Esophagus mucosa (tissue), 1 donor: ENCODE results near the gene CEP85L. TPM values are rescaled to one million over a fixed set of nuclear protein-coding genes. Genes with fewer than 3 reads are reported as not detected.

Experiments used
- ATAC-seq: fragments of 200-7000 bp; cut with Tn5 transposase; one replicate; pipeline ENCODE4 v1.9.1; 2020
- total RNA-seq: library from RNA; stranded (reverse); gene quantifications from one replicate; pipeline ENCODE4 v1.2.4, GENCODE V29; 2023
- donor health status: DM: yes; HTN: yes; CAD: no.

CEP85L gene
- total RNA-seq, result 2.3 TPM

DNA sequence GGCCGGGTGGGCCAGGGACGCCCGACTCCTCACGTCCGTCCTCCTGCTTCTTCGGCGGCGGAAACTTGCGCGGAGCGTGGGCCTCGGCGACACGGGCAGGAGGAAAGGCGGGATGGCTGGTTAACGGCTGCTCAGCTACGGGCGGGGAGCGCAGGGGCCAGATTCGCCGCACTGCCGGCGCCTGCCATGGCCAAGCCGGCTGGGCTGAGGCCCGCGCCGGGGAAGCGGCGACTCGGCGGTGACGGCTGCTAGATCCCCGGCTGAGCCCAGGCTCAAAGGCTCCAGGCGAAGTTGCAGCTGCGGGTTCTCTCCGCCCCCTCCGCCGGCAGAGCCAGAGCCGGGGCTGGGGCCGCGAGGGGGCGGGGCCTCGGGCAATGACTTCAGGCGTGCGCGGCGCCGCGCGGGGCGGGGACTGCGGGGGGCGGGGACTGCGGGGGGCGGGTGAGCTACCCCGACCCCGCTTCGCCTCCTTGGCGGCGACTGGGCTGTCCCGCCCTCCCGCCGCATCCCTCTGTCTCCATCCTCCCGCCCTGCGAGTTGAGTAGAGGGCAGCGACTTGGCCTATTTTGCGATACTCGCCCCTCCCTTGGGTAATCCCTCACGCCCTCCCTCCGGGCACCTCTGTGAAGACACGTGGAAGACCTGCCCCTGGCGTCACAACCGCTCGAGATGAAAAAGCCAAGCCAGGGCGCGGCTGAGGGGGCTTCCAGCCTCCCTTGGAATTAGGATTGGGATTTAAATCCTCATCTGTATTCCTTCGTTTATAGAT lies at the start of gene CEP85L:
Gene CEP85L, minus strand, starts transcription at position 310 of the 769 bp plus-strand sequence. CDS start 322 bp downstream, outside the sequence.
- ATAC-seq, result peak; percentile 97

DNA sequence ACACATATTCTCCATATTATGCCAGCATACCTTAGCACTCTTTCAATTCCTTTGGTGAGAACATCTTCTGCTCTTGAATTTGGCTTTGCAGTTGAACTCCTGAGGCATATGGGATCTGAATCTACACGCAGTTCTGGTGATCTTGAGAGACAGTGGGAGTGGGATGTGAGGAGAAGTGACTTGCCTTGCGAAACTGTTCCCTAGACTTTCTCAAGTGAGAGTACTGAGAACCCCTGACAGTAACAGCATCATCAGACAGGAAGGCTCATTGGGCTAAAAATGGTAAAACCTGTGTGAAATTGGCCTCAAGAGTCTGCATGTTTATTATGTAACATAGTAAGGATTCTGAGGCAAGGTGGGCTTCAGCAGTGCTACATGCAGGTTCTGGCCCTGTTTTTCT lies 49.1 kb upstream of the CEP85L start:
- ATAC-seq, result no peak

DNA sequence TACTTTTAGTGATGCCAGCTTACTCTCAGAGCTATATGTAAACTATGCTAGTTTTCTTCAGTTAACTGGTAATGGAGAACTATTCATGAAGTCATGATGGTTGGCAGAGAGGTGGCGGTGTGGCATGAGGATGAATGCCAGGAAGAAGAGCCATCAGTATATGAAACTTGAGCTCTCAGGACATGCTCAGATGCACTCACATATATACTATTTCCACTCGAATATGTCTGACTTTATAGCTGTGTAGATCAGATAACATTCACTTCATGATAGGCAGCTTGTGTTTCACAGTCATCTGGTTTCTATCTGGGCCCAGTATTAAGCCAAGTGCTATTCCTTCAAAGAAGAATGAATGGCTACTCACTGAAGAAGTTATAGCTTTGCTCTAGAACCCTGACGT lies 46.2 kb upstream of the CEP85L start:
- ATAC-seq, result no peak

DNA sequence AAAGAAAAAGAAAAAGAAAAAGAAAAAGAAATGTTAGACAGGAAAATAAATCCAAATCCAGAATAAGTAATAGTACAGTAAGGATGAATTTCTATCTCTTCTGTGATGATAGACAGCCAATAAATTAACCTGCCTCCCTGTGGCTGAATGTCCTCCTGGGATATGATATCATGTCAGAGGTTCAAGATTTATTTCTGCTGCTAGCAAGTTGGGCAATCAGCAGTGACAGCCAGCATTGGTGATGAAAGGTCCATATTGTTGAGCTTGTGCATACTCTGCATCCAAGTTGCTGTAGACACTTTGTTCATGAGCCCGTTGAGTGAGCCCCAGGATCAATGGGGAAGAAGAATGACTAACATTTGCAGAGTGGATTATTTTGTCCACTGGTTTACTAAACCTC lies 44.9 kb upstream of the CEP85L start:
- no peak for ATAC-seq

DNA sequence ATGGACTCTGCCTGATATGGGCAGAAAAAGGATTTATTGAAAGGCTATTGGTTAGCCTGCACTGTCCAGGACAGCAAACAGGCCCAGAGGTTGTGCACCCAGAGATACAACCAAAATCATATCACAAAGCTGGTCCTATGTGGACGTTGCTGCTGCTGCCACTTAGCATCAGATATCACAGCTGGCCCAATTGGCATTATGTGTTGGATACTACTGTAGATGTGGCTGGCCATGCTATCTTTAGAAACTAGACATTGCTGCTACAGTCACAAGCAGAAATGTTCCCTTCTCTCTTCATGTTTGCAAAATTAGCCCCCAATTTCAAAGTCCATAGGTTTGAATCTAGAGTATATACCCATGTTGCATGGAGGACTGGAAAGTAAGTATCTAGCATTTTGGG lies 42.2 kb upstream of the CEP85L start:
- no peak for ATAC-seq

DNA sequence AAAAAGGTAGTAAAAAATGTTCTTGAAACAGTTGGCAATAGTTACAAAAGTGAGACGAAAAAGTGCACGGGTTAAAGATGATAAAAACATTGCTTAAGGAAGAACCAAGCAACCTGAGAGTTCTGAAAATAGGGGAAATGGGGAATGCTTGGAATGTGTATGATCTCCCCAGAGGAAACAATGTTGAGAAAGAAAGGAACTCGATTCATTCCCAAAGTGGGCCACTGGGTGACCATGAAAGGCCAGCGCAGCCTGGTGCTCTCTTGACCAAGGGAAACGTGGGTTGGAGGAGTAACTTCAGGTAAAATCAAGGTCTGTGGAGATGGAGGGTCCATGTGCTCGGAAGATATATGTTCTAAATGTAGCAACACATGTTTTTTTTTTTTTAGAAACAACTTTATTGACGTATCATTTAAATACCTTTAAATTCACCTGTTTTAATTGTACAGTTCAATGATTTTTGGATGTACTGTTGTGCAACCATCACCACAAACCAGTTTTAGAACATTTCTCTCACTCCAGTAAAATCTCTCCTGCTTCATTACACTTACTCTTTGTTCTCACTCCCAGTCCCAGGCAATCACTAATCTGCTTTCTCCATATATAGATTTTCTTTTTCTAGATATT lies 34.5 kb upstream of the CEP85L start:
- no peak for ATAC-seq

DNA sequence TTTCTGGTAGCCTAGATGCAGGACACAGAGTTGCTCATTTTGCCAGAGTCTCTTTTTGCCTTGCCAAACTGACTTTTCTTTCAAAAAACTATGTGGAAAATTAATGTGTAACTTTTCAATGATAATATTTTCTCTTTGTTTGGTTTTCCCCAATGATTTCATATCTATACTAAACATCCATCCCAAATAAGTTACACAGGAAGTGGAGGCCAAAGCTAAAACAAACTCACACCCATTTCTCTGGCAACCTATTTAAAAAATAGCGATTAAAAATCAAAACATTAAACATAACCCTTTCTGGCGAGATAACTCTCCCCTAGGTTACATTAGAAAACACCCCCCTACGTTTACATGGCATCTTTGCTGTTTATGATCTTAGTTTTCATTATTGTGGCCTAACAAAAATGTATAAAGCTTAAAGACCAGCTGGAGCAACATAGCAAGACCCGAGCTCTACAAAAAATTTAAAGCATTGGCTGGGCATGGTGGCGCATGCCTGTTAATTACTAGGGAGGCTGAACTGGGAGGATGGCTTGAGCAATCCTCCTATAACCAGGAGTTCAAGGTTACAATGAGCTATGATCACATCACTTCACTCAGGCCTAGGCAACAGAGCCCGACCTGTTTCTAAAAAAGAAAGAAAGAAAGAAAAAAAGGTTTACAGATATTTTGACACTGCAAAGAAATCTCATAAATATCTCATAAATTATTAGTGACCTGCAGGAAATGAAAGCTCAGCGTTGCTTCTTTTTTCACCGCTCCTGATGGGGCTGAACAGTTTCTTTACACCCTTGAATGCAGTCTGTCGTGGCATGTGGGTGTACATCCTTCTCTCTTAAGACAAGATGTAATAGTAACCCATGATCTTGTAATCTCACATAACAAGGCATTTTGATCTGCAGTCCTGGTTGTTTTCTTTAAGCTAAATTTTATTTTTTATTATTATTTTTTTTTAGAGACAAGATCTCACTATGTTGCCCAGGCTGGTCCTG lies 32.8 kb upstream of the CEP85L start:
- no peak for ATAC-seq

DNA sequence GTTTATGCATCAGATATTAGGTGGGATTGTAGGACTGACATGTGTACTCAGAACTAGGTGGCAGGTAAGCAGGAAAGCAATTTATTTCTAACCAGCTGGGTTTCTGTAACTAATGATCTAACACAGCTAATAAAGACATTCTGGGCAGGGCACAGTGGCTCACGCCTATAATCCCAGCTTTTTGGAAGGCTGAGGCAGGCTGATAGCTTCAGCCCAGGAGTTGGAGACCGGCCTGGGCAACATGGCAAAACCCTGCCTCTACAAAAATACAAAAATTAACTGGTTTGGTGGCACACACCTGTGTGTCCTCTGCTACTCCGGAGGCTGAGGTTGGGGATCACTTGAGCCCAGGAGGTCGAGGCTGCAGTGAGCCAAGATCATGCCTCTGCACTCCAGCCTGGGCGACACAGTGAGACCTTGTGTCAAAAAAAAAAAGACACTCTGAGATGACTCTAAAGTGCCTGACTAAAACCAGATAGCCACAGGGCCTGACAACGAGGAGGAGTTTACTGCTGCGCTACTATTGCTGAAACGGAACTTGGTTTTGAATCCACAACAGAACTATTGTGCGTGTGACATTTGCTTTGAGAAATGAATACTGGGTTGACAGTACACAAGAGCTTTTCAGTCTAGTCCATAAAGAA lies 29.2 kb upstream of the CEP85L start:
- no peak for ATAC-seq

DNA sequence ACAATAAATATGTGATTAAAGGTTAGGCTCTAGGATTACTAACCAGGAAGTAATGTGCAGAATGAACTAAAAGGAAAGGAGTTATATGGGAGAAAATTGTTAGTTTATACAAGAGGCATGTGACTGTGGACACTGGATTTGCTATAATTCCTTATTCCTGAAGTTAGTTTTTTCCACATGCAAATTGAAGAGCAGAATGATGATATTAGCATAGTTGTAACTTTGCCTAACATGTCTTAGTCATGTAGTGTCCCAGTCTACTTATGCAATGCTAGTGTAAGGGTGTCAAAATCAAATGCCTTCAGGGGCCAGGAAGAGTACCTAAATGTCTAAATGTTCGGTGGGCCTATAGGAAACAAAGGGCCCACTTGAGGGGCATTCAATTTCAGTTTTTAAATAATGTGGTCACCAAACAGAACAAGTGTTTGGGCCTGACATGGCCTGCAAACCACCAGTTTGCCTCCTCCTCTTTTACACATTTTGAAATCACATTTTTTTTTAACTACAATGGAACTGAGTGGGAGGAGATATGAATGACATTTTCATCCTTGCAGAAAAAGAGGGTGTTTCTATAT lies 28.0 kb upstream of the CEP85L start:
- no peak for ATAC-seq

DNA sequence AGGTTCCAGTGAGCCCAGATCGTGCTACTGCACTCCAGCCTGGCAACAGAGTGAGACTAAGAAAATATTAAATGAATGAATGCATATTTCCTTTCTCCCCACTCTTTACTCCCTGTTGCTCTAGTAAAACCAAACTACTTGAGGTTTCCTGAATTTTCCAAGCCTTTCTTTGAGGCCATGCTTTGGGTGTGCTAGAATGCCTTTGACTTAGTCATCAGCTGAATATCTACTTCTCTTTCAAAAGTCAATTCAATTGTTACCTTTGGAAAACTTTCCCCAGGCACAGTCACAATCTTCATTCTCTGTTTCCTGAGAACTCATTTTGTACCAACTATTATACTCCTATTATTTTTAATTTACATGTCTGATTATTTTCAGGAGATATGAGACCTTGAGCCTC lies 27.5 kb upstream of the CEP85L start:
- ATAC-seq, result no peak

DNA sequence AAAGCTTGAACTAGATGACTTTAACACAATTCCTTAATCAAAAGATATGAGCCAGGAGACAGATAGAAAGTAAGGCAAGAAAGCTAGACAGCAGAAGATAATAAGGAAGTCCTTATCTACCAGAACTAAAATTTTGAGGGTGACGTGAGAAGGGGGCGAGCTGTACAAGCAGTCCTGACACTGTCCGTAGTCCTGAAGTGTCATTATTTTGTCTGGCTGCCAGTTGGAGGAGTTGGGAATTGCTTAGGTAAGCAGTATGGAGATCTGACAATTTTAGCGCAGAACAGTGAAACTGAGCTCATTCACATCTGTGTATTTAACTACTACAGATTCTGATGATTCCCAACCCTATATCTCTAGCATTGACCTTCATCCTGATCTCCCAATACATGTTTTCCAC lies 25.8 kb upstream of the CEP85L start:
- no peak for ATAC-seq

DNA sequence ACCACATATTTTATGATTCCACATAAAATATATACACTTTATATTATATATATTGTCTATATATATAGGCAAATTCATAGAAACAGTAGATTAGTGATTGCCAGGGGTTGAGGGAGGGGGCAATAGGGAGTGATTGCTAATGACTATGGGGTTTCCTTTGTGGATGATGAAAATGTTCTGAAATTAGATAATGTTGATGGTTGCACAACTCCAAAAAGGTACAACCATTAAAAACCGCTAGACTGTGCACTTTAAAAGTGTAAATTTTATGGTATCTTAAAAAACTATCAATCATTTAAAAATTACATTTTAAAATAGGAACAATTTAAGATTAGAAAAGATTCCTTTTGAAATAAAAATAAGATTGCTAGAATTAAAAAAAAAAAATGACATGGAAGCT lies 23.8 kb upstream of the CEP85L start:
- ATAC-seq, result no peak

DNA sequence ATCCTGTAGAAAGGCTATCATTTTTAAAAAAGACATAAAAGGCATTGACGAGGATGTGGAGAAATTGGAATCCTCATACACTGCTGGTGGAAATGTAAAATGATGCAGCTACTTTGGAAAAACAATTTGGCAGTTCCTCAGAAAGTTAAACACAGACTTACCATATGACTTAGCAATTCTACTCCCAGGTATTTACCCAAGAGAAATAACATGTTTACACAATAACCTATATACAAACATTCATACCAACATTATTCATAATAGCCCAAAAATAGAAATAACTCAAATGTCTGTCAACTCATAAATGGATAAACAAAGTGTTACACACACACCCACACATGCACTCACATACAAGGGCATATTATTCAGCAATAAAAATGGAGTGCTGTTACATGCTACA lies 23.4 kb upstream of the CEP85L start:
- no peak for ATAC-seq

DNA sequence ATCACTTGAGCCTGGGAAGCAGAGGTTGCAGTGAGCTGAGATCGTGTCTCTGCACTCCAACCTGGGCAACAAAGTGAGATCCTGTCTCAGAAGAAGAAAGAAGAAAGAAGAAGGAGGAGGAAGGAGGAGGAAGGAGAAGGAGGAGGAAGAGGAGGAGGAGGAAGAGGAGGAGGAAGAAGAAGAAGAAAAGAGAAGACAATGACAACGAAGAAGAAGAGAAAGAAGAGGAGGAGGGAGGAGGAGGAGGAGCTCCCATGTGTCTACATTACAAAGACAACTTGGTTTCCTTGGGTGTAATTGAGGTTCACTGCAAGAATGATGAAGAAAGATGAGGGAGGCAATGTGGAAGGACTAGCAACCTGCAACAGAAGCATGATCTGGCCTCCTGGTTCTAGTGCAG lies 21.3 kb upstream of the CEP85L start:
- ATAC-seq, result no peak

DNA sequence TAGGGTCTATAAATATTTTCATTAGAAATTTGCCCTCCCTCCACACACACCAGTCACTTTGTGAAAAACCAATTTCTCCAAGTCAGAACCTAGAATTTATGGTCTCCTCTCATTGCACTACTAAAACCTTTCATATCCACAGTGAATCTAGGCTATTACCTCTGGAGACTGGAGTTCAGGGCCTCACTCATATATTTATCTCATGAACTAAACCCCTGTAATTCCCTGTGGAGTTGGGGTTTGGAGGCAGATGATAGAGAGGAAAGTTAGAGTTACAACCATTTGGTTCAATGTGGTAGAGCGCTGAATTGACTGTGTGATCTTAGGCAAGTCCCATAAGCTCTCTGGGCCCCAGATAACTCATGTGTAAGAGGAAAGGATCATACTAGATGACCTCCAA lies 18.2 kb upstream of the CEP85L start:
- no peak for ATAC-seq

DNA sequence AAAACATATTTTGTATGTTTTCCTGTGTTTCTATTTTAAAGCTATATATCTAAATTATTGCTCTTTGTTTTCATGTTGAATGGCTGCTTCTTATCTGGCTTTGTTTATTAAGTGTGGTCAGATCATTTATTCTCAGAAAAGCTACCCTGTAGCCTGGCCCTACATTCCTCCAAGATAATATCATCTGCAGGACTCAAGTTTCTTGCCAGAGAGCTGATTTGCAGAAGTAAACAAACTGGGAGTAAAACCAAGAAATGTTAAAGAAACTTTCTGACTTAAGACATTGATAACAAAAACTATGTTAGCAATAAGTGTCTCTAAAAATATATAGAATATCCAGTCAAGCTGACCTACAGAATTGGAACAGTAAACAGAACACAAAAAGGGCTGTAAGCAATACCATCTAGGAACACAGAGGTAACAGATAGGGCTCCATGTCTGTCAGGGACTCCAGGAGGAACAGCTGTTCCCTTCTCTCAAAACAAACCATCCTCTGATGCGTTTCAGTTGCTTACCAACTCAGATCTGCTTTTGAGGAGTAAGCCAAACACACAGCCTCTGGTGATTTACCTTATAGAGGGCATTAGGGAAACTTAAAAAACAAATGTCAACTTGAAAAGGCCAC lies 17.5 kb upstream of the CEP85L start:
- ATAC-seq, result no peak

DNA sequence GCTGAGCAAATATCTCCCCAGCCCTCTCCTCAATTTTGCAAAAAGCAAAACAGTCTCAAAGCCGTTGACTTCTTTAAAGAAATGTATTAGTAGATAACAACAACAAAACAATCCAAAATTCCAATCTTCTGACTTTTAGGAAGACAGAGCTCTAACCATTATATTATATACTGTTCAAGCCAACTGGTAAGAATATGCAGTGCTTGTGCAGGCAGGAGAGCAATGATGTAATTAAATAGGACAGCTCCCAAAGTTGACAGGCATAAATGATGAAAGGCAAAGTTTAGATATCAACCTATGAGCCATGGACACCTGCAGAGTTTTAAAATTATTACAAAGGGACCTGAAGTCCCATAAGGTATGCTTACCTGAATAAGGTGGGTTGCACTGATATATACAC lies 16.6 kb upstream of the CEP85L start:
- no peak for ATAC-seq

DNA sequence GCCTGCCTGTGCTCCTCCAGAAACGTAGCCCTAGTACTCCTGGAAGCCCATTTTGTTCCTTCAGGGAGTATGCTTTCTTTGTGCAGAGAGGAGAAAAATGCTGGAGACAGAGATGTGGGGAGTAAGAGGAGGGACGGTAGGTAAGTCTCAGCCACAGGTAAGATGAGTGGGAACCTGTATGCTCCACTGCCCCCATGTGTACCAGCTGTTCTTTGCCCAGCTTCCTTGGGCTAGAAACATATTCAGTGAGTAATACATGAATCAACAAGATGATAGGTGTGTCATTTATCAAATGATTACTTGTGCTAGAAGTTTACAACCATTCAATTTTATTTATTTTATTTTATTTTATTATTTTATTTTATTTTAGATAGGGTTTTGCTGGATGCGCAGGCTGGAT lies 13.6 kb upstream of the CEP85L start:
- ATAC-seq, result no peak

DNA sequence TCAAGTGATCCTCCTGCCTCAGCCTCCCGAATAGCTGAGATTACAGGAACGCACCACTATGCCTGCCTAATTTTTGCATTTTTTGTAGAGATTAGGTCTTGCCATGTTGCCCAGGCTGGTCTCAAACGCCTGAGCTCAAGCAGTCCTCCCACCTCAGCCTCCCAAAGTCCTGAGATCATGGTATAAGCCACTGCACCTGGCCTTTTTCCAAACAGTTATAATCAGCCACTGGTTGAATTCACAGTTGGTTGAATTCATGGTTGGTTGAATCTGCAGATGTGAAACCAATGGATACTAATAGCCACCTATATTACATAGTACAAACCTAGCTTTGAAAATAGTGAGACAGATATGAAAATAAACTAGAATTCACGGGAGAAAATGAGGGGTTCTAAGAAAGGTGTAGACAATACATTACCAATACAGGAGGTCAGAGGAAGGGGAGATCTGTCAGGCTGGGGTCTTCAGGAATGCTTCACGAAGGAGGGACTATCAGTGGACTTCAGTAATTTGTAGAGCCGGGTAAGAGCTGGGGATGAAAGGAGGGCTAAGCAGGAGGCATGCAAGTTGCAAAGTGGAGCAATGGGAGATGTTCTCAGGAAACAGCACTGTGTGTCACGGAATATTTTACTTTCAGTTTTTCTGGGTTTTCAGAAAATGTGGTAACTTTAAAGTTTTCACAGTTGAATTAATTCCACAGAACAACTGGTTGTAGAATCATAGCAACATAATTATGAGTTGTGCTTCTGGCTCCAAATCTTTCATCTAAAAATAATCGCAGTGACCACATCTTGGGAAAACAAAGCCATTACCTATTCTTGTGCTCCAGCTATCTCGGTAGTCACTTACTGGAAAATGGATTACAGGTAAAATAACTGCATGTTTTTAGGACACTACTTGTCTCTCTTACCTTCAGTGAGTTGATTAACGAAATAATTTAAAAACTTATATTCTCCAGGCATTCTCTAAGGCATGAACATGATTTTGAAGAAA lies 12.9 kb upstream of the CEP85L start:
- no peak for ATAC-seq

DNA sequence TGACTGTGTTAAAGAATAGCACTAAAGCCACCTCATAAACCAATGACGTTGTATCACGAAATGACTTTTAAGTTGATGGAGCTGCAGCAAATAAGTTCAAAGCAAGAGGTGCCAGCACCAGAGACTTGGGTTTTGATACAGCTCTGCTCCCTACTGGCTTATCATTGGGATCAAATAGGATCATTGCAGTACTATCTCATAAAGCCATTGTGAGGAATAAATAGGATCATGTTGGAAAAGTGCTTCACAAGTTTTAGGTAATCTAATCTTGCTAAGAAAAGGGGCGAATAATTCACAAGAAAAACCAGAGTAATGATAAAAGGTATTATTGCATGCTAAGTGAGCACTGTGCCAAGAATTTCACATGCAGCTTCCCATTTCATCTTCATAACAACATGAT lies 10.4 kb upstream of the CEP85L start:
- no peak for ATAC-seq

DNA sequence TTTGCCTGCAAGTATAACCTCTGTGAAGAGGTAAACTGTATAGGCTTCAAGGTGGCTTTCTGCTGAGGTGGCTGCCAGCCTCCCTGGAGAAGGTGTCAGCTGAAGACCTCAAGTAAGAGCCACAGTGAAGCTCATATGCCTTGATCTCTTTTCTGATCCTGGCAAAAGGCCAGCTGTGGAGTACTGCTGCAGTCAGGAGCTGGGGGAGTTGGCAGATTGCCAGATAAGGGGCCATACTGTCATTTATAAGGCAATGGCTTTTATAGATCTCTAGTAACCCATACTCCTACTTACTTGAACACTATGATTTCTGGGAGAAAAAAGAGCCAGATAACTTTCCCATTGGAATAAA lies 8.8 kb upstream of the CEP85L start:
- no peak for ATAC-seq
